NCI-H1092 treated with DMSO at 0.1 percent for 48 hours (cell line): ENCODE measurements around the gene SLC4A3.
"Not testable (repeated sequence)": the region's sequence is repeated elsewhere in the genome, so short reads cannot be mapped to it uniquely, and the experiment has no call there.

Experiments used
- DNase-seq: peaks from one replicate; lab custom pipeline; 2025; lab: John Stamatoyannopoulos, UW

The SLC4A3 gene

DNA sequence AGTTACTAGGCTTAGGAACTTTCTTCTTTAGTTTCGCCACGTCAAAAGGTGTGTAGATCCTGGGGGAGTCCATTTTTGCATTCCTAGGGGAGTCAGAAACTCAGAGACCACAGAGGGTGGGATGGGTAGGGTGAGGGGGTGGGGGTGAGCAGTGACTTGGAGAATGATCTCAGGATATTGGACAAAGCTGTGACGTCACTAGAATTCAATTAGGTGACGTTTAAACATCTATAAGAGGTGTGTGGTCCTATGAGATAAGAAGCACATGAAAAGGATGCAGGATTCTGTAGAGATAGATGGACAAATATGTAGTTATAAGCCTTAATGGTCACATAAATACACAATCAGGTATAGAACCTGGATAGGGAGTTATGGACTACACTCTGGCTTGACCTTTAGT, 21.5 kb downstream of the SLC4A3 start:
- DNase-seq = no peak

DNA sequence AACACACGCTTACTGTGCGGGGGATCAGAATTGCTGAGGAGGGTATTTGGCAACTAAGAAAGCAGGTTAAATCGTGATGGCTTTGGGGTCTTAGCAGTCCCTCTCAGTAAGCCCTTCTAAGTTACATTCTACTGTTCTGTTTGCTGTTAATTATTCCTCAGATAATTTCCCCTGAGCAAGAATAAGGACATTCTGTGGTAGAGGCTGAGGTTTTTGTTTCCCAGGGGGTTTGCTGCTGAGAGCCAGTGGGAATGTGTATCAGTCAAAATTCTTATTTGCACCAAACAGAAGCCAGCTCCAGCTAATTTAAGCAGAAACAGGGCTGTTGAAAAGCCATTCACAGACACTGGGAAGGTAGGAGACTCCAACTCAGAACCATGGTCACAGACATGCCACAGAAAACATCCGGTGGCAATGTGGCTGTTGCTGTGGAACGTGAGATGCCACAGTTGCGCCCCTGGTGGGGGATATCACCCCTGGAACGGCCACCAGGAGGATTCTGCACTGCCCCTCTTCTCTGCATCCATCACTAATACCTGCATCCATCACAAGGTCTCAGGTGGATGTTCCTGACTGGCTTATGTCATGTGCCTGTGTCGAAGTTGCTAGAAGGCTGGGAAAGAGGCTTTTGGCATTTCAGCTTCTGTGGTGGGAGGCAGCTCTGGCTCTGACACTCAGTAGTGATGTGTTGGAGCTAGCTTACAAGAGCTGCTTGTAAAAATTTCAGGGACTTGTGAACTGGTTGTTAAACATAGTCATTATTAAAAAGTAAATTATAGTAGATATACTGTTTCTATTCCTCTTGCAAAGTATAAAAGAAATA, 23.2 kb downstream of the SLC4A3 start:
- no peak for DNase-seq

DNA sequence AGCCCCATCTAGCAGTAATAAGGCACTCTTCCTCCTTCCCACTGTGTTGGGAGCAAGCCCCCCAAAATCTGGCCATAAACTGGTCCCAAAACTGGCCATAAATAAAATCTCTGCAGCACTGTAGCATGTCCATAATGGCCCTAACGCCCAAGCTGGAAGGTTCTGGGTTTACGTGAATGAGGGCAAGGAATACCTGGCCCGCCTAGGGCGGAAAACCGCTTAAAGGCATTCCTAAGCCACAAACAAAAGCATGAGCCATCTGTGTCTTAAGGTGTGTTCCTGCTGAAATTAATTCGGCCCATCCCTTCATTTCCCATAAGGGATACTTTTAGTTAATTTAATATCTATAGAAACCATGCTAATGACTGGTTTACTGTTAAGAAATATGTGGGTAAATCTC, 24.2 kb downstream of the SLC4A3 start:
- DNase-seq = not testable (repeated sequence)

DNA sequence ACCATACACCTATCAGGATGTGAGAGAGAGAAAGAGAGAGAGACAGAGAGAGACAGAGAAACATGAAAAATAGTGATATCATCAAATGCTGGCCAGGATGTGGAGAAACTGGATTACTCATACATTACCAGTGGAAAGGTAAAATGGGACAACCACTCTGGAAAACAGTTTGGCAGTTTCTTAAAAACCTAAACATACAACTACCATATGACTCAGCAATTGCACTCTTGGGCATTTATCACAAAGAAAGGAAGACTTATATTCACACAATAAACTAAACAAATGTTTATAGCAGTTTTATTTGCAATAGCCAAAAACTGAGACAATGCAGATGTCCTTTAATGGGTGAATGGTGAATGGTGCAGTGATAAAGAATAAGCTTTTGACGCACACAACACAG, 29.1 kb downstream of the SLC4A3 start:
- no peak for DNase-seq

DNA sequence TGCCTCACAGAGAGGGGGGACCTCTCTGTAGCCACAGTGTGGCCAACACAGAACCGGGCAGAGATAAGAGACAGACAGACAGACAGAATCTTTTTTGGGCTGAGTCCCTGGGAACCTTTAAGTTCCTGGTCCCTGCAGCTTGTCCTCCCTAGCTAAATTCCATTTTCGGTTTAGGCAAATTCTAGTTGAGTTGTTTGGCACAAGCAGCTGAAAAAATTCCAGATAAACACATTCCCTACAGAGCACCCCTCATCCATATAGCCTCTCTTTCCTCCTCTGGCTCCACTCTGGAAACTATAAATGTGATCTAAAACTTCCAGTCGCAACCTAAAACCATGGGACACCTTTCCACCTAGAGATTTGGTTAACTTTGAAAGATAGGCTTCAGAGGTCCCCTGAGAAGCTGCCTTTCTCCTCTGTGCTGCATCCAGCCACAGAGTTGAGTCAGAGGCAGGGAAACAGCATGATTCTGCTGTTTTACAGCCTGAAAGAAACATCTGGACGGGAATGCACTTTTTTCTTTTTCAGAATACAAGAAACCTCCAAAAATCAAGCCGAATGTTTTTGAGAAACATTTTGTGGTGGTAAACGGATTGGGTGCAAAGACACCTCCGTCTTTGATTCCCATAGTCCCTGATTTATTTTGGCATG, 30.9 kb downstream of the SLC4A3 start:
- DNase-seq = no peak

DNA sequence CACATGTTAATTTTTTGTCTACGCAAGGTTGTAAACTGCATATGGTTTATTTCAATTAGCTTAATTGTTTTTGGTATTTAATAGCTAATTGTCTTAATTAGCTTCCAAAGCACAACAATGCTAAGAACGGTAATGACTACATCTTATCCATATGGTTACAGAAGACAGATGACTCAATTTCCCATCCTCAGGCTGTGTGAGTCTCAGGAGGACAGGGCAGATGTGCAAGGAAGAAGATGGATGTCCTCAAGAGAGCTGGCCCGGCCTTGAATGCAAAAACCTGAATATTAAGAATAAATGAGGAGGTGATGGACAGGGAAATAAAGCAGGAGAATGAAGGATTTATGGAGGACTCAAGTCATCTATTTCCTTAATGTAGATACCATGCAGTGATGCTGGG, 31.4 kb downstream of the SLC4A3 start:
- DNase-seq = no peak

DNA sequence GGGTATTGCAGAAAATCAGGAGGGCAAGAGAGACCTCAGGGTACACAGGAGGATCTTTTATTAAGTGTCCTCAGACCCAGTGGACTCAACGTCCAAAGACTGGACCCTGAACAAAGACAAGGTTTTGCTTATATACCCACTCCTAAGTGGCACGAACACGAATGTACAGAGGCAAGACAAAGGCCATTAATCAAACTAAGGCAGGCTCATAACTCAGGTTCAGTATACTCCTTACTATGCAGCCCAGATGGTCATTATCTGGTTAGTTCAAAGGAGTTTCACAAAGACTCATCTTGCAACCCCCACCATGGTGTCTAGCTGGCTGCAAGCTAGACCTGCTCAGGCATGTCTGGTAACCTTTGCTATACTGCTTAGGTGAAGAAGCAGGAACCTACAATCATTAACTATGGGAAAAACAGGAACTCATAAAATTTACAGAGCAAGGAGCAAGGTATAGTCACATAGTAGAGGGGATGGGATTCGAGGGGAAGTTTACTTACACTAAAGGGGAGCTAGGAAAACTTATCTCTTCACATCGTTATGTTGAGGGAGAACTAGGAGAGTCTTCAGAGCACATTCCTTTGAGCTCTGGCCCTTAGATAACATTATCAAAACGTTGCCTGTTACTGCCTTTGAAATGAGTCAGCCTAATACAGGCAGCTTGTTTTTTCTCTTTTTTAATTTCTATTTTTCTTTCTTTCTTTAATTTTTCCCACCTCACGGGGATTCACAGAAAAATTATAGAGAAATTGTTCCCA, 33.9 kb downstream of the SLC4A3 start:
- DNase-seq = no peak

DNA sequence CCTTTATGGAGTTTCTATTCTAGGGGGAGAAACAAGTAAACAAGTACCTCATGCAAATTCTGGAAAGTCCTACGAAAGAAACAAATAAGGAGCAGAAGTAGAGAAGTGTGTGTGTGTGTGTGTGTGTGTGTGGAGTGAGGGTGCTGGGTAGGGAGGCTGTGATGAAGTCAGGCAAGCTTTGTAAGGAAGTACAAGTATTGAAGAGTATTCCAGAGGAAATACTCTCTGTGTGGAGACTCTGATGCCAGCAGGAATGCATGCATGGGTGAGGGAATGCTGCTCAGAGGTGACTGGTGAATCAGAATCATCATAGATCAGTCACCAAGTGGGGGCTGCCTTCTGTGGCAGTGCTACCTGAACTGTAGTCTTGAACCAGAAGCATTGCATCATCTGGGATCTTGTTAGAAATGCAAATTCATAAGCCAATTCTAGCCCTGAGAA, 34.5 kb downstream of the SLC4A3 start:
- DNase-seq = no peak

DNA sequence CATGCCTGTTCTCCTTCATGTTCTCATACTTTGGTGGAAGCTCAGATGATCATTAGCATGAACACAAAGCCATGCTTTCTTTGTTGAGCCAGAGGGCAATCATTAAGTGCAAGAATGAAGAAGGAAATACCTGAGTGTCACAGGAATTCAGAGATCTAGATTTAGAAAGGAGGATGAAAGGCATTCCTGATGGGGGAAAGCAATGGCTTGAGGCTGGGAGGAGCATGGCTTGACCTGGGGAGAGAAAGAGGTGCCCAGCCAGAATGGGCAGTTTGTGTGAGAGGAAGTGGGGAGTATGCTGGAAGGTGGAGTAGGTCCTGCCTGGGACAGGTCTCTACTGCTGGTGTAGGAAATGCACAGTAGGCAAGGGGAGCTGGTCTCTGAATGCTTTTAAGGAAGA, 35.1 kb downstream of the SLC4A3 start:
- no peak for DNase-seq

DNA sequence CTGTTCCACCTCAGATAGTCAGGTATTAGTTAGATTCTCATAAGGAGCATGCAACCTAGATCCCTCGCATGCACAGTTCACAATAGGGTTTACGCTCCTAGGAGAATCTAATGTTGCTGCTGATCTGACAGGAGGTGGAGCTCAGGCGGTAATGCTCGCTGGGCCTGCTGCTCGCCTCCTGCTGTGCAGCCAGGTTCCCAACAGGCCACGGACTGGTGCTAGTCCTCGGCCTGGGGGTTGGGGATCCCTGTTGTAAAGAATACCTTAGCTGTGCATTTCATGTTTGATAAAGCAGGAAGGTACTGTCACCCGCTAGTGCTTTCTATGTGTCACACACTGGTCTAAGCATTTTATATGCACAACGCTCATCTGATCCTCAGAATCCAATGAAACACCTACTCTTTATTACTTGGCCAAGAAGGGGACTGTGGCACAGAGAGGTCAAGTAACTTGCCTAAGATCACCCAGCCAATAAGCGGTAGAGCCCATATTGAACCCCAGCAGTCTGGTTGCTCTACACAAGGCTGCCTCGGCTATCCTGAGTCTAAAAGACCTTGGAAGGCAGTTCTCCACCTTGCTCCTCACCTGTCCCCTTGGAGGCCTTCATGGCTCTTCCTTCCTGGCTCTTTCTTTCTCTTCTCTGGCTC, 35.8 kb downstream of the SLC4A3 start:
- no peak for DNase-seq

DNA sequence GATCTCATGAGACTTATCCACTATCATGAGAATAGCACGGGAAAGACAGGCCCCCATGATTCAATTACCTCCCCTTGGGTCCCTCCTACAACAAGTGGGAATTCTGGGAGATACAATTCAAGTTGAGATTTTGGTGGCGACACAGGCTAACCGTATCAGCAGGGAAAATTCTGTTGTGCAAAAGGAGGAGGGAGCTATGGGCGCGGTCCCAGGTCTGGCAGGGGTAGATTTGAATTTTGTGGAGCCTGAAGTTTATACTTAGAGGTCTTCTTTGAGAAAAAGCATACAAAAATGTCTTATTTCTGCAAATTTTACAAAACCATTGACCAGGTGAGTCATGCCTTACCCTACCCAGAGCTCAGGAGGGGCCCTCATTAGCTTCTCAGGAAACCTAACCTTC, 36.6 kb downstream of the SLC4A3 start:
- no peak for DNase-seq

DNA sequence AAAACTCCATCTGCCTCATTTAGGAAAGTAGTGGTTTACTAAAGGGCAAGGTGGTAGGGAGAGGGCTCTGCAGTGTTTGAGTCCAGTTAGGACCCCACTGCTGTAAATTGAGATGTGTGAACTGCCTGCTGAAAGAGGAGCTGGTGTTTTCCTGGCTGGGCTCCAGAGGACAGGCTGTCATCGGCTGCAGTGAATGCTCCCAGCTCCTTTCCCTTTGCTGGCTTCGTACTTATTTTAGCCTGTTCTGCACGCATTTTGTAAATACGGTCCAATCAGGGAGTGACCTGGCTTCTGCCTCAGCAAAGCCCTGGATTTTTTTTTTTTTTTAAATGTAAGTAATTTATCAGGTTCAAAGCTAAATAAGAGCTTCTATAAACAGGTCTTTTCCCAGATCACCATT, 37.5 kb downstream of the SLC4A3 start:
- peak; percentile 1 for DNase-seq

DNA sequence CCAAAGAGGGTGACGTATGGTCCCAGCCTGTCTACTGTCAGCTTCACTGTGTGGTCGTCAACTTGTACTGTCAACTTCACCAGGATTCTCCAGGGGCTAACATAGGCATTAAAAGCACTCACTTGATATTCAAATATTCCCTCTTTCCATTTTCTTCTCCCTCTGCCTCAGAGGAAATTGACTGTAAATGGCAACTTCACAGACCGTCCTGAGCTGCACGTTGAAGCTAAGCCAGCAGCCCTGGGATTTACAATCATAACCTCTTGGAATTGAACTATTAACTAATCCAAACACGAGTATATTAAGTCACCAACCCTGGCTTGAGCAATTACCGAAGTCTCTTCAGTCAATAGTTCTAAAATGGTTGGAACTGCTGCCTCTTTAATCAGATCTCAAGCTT, 38.5 kb downstream of the SLC4A3 start:
- no peak for DNase-seq

DNA sequence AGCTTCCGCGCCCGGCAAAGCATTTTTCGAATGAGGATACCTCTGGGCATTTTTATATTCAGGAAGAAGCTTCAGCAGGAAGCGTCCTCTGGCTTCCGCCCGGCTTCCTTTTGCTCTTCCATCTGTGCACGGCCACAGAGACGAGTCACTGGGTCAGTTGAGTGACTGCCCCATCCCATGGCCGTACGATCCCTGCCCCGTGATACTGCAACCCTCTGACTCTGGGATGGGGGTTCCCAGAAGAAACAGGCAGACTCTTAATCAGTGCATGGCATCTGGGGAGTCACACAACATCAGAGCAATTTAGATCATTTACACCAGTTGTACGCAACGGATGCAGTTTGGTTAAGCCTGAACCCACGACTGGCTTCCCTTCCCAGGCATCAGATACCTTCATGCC, 40.9 kb downstream of the SLC4A3 start:
- no peak for DNase-seq

DNA sequence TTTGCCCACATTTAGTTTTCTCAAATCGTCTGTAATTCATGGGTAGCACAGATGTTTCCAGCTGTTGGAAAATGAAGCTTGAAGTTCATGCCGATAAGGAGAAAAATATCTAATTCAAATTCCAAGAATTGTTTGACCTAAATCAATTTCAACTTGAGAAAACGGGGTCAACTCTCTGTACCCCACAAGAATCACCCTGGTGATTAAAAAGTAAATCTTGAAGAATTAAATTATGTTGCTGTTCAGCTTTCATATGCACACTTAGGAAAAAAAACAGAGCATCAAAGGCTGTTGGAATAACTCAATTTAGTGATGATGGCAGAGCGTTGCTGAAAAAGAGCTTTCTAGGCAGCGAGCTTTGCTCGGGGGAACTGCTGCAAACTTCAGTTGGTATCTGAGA, 43.0 kb downstream of the SLC4A3 start:
- no peak for DNase-seq

DNA sequence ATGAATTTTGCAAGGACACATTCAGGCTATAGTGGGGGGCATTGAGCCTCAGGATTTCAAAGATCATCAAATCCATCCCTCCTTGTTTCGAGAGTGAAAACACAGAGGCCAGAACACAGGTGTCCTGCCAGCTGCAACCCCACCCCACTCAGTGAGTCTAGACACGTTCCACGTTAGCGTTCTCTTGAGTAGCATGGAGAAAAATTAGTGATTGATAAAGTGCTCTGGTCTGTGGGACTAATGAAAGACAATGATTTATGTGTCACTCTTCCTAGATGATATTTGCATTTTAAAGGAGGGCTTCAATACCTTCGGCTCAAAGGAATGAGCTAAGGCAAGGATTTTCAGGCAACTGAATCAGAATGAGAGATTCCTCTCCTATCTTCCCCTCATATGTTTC, 43.8 kb downstream of the SLC4A3 start:
- DNase-seq = no peak

DNA sequence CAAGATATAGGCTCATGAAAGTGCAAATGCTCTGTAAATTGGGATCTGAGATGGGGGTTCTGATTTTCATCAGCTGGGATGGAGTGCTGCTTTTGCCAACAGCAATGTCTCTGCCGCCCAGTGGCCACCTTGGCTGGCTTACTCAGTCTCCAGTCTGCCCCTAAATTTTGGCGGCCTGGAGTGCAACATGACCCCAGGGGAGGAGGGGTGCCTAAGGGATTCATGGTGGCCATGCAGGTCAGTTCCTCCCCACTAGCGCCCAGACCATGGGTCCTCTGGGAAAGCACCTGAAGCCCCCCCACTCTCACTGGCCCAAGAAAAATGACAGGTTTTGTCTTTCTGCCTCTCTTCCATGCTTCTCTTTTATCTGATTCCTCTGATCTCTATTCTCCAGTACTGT, 45.0 kb downstream of the SLC4A3 start:
- DNase-seq = no peak

DNA sequence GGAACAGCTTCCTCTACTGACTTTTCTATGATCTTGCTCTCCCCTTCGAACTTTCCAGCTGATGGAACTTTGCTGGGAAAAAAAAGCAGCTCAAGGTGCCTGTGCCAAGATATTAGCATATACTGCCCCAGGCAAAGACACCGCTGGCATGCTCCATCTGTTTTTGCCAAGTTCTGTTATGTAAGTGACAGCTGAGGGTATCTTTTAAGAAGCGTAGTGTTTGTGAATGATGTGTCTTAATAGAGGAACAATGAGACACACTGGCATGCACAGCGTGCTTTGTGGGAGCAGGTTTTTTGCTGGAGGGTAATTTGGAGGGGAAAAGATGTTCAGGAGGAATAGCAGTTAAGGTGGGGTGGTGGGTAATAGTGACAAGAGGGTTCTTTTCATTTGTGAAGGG, 47.8 kb downstream of the SLC4A3 start:
- no peak for DNase-seq

DNA sequence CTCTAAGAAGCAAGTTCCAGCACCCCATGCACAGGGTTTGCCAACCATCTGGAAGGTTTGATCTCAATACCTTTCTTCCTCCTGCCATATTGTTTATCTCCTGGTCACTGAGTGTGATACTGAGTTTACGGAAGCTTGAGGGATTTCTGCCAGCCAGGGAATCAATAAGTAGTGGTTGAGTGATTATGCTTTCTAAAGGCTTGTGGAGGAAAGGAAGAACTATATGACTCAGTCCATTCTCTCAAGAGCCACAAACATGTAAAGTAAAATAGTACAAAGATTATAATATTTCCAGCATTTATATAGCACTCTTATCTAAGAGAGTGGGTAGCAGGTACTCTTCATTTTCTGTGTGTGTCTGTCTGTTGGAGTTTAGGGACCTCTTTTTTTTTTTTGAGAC, 49.2 kb downstream of the SLC4A3 start:
- no peak for DNase-seq

DNA sequence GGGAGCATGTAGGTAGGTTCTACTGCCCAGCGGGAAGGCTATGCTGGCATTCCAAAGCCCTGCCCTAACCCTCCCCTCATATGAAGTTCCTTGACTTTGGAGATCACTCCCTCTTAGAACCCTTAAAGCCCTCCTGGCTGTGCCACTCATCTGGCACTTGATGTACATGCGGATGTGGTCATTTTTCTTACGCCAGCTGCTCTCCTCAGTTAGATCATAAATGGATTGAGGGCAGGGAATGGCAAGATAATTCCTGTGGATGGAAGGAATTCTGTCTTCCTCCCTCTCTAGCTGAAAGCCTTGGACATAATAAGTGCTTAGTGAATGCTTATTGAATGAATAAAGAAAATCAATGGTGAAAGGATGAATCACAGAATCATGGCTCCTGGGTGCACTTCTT, 51.6 kb downstream of the SLC4A3 start:
- no peak for DNase-seq

DNA sequence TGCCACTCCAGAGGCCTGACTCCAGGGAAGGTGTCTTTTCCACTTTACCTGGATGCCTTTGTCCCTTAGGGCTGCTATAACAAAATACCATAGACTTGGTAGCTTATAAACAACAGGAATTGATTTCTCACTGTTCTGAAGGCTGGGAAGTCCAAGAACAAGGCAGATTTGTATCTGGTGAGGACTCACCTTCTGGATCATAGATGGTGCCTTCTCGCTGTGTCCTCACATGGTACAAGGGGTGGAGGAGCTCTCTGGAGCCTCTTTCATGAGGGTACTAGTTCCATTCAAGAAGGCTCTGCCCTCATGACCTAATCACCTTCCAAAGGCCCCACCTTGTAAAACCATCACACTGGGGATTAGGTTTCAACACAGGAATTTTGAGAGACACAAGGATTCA, 52.1 kb downstream of the SLC4A3 start:
- no peak for DNase-seq

DNA sequence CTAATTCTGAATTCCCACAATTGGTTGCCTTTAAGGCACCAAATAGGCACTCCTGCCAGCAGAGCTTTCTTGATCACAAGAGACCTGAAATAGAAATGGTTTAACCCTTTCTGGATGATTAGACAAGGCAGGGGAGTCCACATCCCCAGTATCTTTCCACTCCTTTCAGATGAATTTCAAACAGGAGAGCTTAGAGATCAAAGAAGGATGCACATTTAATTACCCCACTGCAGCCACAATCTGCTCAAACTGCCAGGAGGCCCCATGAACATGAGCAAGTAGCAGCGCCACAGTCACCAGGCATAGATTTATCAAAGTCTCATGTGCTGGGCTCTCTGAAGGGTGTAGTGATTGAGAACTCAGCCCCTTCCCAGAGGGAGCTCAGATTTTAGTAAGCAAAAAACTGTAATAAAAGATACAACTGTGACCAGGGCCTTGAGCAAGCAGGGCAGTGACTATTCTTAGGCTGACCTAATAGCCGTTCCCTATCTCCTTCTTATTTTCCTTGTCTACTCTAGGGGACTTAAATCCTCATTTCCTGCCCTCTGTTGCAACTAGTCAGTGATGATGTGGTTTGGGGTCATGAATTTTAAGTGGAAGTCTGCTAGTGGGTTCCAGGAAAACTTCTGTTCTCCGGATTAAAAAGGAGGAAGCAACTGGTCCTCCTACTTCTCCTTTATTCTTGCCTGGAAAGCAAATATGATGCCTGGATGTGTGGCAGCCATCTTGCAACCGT, 53.7 kb downstream of the SLC4A3 start:
- DNase-seq = no peak
